HG03196 (cell line): ENCODE data around the gene PRRT1B.
"Not testable (repeated sequence)": the region's sequence is repeated elsewhere in the genome, so short reads cannot be mapped to it uniquely, and the experiment has no call there.

Source experiments
- ATAC-seq: cut with Tn5 transposase; IDR thresholded peaks from one replicate; pipeline ENCODE4 v1.9.1; 2021; ENCODE audit not compliant: unreplicated experiment

PRRT1B gene

GRCh38 chr9:131545003-131545785 lies at the start of gene PRRT1B:
Gene PRRT1B, plus strand, starts transcription at chr9:131545523. Its CDS starts 93 bp downstream, at chr9:131545616.
- no peak for ATAC-seq

GRCh38 chr9:131495785-131496184 lies 49.5 kb upstream of the PRRT1B start:
- ATAC-seq = no peak

- no peak for ATAC-seq
Observed at GRCh38 chr9:131496844-131497405, 48.4 kb upstream of the PRRT1B start.

- ATAC-seq = no peak
Observed at GRCh38 chr9:131499254-131499767, 46.0 kb upstream of the PRRT1B start.

GRCh38 chr9:131500377-131500776 lies 44.9 kb upstream of the PRRT1B start:
- no peak for ATAC-seq

GRCh38 chr9:131500939-131501541 lies 44.3 kb upstream of the PRRT1B start:
- ATAC-seq = no peak

- ATAC-seq = peak; percentile 71
Observed at GRCh38 chr9:131502781-131503625, 42.3 kb upstream of the PRRT1B start, which contains the start of gene POMT1. Gene POMT1, plus strand, starts transcription at chr9:131502918. Its CDS starts 1,301 bp downstream, at chr9:131504219.

- ATAC-seq = no peak
Observed at GRCh38 chr9:131503626-131504465, 41.5 kb upstream of the PRRT1B start.

GRCh38 chr9:131505012-131505411 lies 40.3 kb upstream of the PRRT1B start:
- ATAC-seq = no peak

- no peak for ATAC-seq
Observed at GRCh38 chr9:131511416-131511815, 33.9 kb upstream of the PRRT1B start.

GRCh38 chr9:131511880-131512279 lies 33.4 kb upstream of the PRRT1B start:
- ATAC-seq = no peak

- no peak for ATAC-seq
Observed at GRCh38 chr9:131513177-131513576, 32.1 kb upstream of the PRRT1B start.

- not testable (repeated sequence) for ATAC-seq
Observed at GRCh38 chr9:131515559-131516031, 29.7 kb upstream of the PRRT1B start.

- ATAC-seq = no peak
Observed at GRCh38 chr9:131516100-131516499, 29.2 kb upstream of the PRRT1B start.

GRCh38 chr9:131516930-131517329 lies 28.4 kb upstream of the PRRT1B start:
- ATAC-seq = no peak

GRCh38 chr9:131517761-131518190 lies 27.5 kb upstream of the PRRT1B start:
- ATAC-seq = no peak

- no peak for ATAC-seq
Observed at GRCh38 chr9:131518553-131518952, 26.8 kb upstream of the PRRT1B start.

- ATAC-seq = no peak
Observed at GRCh38 chr9:131520503-131520902, 24.8 kb upstream of the PRRT1B start.

- ATAC-seq = no peak
Observed at GRCh38 chr9:131521203-131521602, 24.1 kb upstream of the PRRT1B start.

GRCh38 chr9:131521822-131522221 lies 23.5 kb upstream of the PRRT1B start:
- no peak for ATAC-seq
